GM21723 (cell line): ENCODE measurements around the gene ANO4.
A peak's percentile ranks its signal among the peaks of the same experiment; 100 is the strongest.
"Not testable (repeated sequence)": the region's sequence is repeated elsewhere in the genome, so short reads cannot be mapped to it uniquely, and the experiment has no call there.

Source experiments
- ATAC-seq: cut with Tn5 transposase; IDR thresholded peaks from one replicate; pipeline ENCODE4 v1.9.1; 2021; ENCODE audit warnings: mild to moderate bottlenecking, moderate library complexity; ENCODE audit not compliant: unreplicated experiment

The ANO4 gene

DNA sequence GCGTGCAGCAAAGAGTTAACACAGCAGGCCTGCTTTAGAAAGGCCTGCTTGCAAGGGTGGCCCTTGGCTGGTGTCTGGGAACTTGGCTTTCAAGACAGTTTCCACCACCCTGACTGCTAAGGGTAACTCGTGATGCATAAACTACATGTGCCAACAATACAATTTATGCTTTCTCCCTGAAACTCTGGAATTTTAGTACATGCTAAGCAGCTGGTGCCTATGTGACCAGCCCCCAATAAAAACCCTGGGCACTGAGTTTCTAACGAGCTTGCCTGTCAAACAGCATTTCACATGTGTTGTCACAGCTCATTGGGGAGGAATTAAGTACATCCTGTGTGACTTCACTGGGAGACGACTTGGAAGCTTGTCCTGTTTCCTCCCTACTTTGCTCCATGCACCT is 282.3 kb downstream of the ANO4 start:
- ATAC-seq, result no peak

DNA sequence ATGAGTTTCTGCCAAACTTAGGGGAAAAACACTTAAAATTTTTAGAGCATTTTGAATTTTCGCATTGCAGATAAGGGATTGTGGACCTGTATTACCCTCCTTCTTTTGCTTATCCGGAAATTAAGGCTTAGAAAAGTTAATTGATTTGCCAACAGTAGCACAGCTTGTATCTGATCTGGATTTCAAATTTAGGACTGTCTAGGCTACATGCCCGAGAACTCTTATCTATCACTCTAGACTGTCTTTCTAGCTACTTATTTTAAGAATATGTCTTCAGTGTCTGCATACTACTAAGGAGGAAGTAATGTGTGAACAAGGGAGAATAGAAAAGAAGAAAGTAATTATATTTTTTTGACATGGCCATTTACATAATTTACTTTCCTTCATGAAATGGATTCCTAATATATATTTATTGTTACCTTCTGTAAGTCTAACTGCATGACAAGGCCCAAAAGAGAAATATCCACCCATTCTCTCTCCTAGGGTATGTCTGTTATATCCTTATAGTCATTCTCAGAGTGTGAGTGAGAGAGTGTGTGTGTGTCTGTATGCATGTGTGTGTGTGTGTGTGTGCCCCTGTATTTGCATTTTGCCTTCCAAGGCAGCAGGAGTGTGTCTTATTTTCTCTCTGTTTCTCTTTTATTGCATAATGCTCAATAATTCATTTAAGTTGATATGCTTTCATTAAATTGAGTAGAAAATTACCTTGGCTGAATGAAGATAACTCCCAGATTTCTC is 283.4 kb downstream of the ANO4 start:
- no peak for ATAC-seq

DNA sequence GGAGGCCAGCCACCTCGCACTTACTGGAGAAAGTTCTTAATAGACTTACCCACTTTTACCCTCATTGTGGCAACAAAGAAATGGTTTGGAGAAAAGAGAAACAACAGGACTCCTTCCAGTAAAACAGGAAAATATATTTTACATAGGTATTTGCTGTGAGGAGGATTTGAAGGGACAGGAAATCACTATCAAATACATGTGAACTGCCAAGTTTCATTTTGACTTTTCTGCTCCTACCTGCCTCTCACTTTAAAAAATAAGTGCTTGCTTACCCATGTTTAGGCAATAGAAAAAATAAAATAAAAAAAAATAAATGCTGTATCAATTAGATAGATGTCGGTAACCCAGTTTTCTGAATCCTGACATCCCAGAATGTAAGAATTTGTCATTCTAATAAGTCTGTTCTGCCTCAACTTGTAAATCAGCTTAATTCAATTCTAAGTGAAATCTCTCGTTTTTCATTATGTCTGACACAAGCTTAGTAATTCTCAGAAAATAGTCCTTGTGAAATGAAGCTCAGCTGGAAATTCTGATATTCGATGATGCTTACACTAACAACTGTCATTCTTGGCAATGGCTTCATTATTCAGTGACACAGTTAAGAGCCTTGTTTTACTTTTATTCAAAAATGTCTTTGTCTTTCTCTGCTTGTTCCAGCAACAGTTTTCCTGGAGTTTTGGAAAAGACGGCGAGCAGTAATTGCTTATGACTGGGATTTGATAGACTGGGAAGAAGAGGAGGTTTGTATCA is 284.1 kb downstream of the ANO4 start:
- no peak for ATAC-seq

- ATAC-seq, result no peak
Measured at GRCh38 chr12:101082706-101083105, 288.1 kb downstream of the ANO4 start.

DNA sequence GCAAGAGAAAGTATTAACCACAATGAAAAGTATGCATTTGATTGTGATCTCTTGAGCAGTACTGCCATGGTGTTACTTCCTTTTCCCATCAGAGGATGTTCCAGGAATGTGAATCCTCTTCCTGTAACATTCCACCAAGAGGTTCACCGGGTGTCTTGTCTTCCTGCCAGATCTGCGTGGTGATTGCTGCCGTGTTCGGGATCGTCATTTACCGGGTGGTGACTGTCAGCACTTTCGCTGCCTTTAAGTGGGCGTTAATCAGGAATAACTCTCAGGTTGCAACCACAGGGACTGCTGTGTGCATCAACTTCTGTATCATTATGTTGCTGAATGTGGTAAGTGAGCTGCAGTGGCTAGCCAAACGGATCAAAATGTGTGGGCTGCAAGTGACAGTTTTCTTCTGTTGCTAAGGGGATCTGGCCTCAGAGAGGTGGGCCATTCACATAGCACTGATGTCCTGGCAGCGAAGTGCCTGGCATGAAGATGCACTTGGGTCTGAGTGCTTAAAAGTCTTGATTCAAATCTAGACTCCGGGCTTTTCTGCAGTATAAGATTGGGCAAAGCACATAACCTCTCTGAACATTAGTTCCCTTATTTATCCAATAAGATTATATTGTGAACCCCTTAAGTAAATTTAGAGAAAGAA is 292.0 kb downstream of the ANO4 start:
- no peak for ATAC-seq

DNA sequence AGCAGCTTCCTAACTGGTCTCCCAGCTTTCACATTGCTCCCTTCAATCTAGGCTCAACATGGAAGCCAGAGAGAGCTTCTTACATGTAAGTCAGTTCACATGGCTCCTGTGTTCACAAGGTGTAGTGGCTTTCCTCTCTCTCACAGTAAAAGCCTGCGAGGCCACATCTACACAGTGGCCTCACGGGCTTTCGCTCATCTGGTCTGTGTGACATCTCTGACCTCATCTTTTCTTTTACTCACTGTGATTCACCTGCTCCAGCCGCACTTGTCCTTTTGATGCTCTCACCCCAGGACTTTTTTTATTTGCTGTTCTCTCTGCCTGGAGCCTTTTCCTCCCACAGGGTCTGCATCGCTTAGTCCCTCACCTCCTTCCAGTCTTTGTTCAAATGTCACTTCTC is 293.3 kb downstream of the ANO4 start:
- ATAC-seq, result no peak

DNA sequence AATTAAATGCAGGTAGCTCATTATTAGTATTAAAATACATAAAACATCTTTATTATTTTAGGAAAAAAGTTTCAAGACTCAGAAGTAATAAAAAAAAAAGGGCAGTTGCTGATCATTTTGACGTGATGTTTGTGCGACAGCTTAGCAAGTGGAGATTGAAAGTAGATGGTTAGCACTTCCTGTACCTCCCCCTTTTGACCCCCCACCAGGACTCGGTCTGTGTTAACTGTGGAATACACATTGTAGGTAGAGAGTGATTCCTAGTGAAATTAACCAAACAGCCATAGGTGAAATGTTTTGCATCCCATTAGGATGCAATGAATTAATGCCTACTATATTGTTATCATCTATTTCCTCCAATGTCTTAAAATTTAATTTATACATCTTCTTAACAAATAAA is 294.7 kb downstream of the ANO4 start:
- ATAC-seq, result no peak

- not testable (repeated sequence) for ATAC-seq
Measured at GRCh38 chr12:101090222-101090621, 295.6 kb downstream of the ANO4 start.

DNA sequence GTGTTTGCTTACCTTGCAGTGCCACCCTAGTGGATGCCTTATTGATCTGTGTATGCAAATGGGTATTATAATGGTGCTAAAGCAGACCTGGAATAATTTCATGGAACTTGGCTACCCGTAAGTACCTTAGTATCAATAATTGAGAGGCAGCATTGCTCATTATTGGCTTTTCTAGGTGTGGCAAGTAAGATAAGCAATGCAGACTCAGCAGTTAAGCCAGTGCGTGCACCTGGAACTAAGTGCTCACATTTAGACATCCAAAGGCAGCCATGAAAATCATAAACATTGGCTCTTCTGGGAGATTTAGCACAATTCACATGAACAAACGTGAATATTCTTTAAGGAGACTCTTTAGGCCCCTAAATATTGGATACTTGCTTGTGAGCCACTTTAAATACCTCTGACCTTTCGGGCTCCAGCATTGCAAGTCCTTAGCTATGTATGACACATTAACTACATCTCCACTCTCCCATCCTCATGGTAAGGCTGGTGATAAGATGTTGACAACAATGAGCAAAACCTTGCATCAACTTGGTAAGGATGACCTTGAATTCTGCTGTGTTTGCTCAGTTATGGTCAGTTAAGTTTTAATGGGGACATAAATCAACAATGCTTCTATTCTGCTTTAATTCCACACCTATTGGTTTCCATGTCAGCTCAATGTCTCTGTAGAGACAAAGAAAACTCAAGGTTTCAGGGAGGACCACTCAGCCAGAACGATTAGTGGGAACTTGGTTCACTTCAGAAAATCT is 303.4 kb downstream of the ANO4 start:
- no peak for ATAC-seq

- ATAC-seq, result no peak
Measured at GRCh38 chr12:101107032-101107763, 312.6 kb downstream of the ANO4 start.

GRCh38 chr12:101108130-101108529 is 313.6 kb downstream of the ANO4 start:
- ATAC-seq, result no peak

- ATAC-seq, result no peak
Measured at GRCh38 chr12:101110866-101111265, 316.3 kb downstream of the ANO4 start.

DNA sequence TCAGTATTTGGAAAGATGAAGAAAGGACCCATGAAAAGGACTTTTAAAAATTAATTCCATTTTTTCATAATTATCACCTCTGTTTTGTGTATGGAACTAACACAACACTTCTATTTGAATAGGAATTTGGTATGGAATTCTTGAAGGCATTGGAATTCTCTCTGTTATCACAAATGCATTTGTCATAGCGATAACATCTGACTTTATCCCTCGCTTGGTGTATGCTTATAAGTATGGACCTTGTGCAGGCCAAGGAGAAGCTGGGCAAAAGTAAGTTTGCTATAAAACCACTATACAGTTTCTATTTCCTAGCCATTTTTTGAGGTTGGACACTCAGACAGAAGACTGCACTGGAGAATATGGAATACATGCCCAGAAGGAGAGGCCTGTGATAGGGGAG is 316.9 kb downstream of the ANO4 start:
- no peak for ATAC-seq

- peak; percentile 54 for ATAC-seq
Measured at GRCh38 chr12:101115326-101115725, 320.8 kb downstream of the ANO4 start.

DNA sequence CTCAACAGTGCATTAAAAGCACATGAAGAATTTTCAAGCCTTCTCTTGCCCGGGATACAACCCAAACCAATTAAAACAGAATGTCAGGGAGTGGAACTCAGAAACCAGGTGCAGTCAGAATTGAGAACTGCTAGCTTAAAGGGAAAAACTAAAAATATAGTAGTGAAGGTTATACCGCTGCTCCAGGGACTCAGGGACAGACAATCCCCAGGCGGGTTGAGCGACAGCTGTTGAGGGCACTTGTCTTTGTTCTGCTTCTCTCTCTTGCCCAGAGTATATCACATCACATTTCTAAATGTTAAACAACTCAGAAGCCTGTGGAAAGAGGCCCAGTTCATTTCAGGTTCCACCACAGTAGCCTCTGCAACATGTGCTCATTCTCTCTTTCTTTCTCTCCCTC is 322.3 kb downstream of the ANO4 start:
- no peak for ATAC-seq

DNA sequence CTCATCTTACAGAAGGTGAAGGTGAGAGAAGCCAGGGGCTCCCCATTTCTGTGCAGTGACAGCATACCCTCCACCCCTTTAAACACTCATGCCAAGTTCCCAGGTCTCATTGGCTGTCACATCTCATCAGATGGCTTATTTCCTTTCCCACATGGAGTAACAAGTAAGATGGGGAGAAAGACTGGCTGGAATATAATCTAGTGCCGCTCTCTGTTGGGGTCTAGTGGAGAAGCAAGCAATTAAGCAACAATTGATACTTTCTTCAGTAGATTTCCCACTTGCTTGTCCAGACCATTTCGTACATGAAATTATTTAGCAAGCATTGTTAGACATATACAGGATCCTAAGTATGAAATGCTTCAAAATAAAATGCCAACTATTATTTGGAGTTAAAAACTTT is 323.3 kb downstream of the ANO4 start:
- no peak for ATAC-seq

GRCh38 chr12:101127521-101128219 is 333.1 kb downstream of the ANO4 start:
- ATAC-seq, result no peak

DNA sequence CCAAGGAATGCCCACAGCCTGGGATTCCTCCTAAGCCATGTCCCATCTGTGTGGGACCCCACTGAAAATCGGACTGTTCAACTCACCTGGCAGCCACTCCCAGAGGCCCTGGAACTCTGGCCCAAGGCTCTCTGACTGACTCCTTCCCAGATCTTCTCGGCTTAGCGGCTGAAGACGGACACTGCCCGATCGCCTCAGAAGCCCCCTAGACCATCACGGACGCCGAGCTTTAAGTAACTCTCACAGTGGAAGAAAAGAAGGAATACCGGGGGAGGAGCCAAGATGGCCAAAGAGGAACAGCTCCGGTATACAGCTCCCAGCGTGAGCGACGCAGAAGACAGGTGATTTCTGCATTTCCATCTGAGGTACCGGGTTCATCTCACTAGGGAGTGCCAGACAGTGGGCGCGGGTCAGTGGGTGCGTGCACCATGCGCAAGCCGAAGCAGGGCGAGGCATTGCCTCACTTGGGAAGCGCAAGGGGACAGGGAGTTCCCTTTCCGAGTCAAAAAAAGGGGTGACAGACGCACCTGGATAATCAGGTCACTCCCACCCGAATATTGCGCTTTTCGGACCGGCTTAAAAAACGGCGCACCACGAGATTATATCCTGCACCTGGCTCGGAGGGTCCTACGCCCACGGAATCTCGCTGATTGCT is 351.3 kb downstream of the ANO4 start:
- ATAC-seq, result not testable (repeated sequence)

DNA sequence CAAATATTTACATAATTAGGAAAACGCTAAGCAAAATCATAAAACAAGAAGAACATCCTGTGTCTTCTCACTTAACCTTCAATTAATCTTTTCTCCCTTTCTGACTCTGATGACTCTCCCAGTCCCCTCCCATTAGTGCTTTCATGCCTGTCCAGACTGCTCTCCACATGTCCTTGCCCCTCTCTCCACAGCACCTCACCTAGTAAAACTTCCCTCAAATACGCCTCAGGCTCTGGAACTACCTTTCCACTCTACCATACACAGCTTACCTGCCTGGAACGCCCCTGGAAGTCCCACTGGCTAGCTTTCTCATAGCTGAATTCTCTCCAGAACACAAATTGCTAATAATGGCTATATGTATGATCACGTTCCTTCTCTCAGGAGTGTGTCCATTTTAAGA is 370.7 kb downstream of the ANO4 start:
- no peak for ATAC-seq
